Measurements from ENCODE around the gene DDX4. TPM values are rescaled to one million over a fixed set of nuclear protein-coding genes. Genes with fewer than 3 reads are reported as not detected.

Gene DDX4
- total RNA-seq: not detected in 2 replicates

GRCh38 chr5:55737793-55738192 lies at the start of gene DDX4:
DDX4 (plus strand) TSS chr5:55738061; CDS start chr5:55738964, 903 bp downstream.

GRCh38 chr5:55712023-55712859 lies 25.6 kb upstream of the DDX4 start, which contains the start of gene SLC38A9:
SLC38A9 (minus strand) TSS chr5:55712324; CDS start chr5:55697958, 14,366 bp downstream.

GRCh38 chr5:55850839-55851674 lies 113.2 kb downstream of the DDX4 start, which contains the start of gene IL31RA:
IL31RA (plus strand) TSS chr5:55851357; CDS start chr5:55851571, 214 bp downstream.

Other genes starting within 250 kb of the DDX4 start
- gene PLPP1, start 203.1 kb upstream of the DDX4 start, total RNA-seq: 65.2 and 79.5 TPM in 2 replicates
- 23.5 and 24.7 TPM in 2 replicates for gene SLC38A9, start 25.7 kb upstream of the DDX4 start, total RNA-seq
- gene IL31RA, start 113.3 kb downstream of the DDX4 start, total RNA-seq: 0.25 and 0.26 TPM in 2 replicates